ENCODE measurements around the gene HSP90AA1. TPM values are rescaled to one million over a fixed set of nuclear protein-coding genes. Genes with fewer than 3 reads are reported as not detected.
"Not testable (repeated sequence)": the region's sequence is repeated elsewhere in the genome, so short reads cannot be mapped to it uniquely, and the experiment has no call there.

The HSP90AA1 gene
- total RNA-seq, 1 experiment from 2014 or later, result 1,111 TPM

DNA sequence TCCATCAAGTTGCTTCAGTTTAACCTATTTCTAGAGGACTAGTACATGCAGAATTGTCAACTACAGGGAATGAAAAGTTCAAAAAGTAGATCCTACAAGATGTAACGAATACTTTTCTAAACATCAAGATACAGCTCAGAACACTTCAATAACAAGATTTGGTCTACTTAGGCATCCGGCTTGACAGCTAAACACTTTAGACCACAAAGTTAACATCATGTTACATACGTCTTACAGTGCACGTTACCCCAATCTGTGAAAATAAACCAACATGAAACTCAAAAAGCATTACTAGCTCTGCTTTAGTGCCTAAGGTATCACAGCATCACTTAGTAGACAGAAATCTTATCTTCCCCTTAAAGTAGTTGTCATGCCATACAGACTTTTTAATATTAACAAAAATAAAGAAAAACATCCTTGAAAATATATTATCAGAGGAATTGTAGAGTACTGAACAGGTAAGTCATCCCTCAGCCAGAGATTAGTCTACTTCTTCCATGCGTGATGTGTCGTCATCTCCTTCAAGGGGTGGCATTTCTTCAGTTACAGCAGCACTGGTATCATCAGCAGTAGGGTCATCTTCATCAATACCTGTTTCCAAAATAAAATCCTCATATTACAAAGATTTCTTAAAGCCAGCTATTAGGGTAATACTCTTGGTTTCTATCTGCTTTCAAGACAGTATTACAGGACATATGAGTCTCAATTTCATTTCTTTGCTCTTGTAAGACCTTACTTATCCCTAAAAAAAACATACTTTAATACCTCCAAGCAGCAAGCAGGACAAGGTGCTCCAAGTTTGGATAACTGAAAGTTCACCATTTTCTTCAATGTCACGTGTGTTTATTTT lies 5.4 kb downstream of the HSP90AA1 start:
- Mint-ChIP-seq H3K4me1 (ENCODE audit: low read depth, unreplicated experiment) (peaks cover 21% of the 10 kb centered on the region), H3K36me3 (ENCODE audit: insufficient read depth, unreplicated experiment) (peaks cover 99% of the 10 kb centered on the region), H3K4me3 (ENCODE audit: low read depth, unreplicated experiment) (peak overlapping the region; percentile 71), H3K27me3 (ENCODE audit: unreplicated experiment) (no peaks in the 10 kb centered on the region), H3K27ac (ENCODE audit: unreplicated experiment) (peak overlapping the region; percentile 52), H3K9me3 (ENCODE audit: low read depth, unreplicated experiment) (no peaks in the 10 kb centered on the region)
- TF ChIP-seq CTCF (IDR thresholded peaks at IDR 0.05; ENCODE audit: unreplicated experiment), result no peak
- intact Hi-C loops (cut with micrococcal nuclease; ENCODE audit: unreplicated experiment), result no loop called here
- no peak for DNase-seq
- CTCF ChIA-PET, result no interaction called here
- no TSS peak for BruUV-seq (replicated peaks)

DNA sequence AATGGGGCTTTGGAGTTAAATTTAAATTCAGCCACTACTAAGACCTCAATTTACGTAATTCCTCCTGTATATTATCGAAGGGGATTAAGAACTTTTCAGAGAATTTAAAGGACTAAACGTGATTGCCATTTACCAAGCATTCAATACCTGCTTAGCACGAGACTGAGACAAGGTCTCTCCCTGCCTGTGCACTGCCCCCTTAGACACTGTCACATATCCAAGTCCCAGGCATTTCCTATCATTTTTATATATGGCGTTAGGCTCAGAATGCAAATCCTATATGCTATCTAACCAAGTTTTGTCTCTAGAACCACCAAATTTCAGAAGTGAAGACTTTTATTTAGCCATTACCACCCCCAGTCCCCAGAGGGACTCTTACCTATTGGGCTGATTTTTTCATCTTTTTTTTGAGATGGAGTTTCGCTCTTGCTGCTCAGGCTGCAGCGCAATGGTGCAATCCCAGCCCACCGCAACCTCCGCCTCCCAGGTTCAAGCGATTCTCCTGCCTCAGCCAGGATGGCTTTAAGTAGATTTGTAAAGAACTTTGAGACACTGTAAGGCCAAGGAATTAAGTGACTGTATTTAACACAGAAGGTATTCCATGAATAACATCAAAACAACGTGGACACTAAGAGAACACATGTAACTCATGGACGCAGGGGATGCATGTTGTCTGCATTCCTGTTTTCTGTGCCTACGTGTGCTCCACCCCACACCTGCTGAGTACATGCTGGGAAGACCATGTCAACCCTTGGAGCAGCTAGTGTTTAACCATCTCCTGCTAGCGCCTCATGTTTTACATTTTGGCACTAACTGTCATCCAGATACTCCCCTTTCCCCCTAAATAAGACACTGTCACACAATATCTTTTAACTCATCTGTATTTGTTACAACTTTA lies 6.4 kb downstream of the HSP90AA1 start:
- Mint-ChIP-seq H3K9me3 (ENCODE audit: low read depth, unreplicated experiment) (no peaks in the 10 kb centered on the region), H3K27ac (ENCODE audit: unreplicated experiment) (no peak overlapping the region), H3K4me3 (ENCODE audit: low read depth, unreplicated experiment) (no peak overlapping the region), H3K27me3 (ENCODE audit: unreplicated experiment) (no peaks in the 10 kb centered on the region), H3K36me3 (ENCODE audit: insufficient read depth, unreplicated experiment) (peaks cover 89% of the 10 kb centered on the region), H3K4me1 (ENCODE audit: low read depth, unreplicated experiment) (peaks cover 21% of the 10 kb centered on the region)
- DNase-seq, result no peak
- no peak for TF ChIP-seq CTCF (IDR thresholded peaks at IDR 0.05; ENCODE audit: unreplicated experiment)
- CTCF ChIA-PET, result no interaction called here
- no TSS peak for BruUV-seq (replicated peaks)
- intact Hi-C loops (cut with micrococcal nuclease; ENCODE audit: unreplicated experiment), result no loop called here

GRCh38 chr14:102079700-102079979 lies 7.2 kb downstream of the HSP90AA1 start:
- H3K4me1 Mint-ChIP-seq (ENCODE audit: low read depth, unreplicated experiment), result peaks cover 15% of the 10 kb centered on the region
- H3K27ac Mint-ChIP-seq (ENCODE audit: unreplicated experiment), result no peak overlapping the region
- H3K27me3 Mint-ChIP-seq (ENCODE audit: unreplicated experiment), result no peaks in the 10 kb centered on the region
- no peak for DNase-seq
- CTCF ChIA-PET, result no interaction called here
- BruUV-seq (replicated peaks), result no TSS peak
- TF ChIP-seq CTCF (IDR thresholded peaks at IDR 0.05; ENCODE audit: unreplicated experiment), result no peak
- peaks cover 81% of the 10 kb centered on the region for H3K36me3 Mint-ChIP-seq (ENCODE audit: insufficient read depth, unreplicated experiment)
- intact Hi-C loops (cut with micrococcal nuclease; ENCODE audit: unreplicated experiment), result no loop called here
- H3K9me3 Mint-ChIP-seq (ENCODE audit: low read depth, unreplicated experiment), result no peaks in the 10 kb centered on the region
- no peak overlapping the region for H3K4me3 Mint-ChIP-seq (ENCODE audit: low read depth, unreplicated experiment)

DNA sequence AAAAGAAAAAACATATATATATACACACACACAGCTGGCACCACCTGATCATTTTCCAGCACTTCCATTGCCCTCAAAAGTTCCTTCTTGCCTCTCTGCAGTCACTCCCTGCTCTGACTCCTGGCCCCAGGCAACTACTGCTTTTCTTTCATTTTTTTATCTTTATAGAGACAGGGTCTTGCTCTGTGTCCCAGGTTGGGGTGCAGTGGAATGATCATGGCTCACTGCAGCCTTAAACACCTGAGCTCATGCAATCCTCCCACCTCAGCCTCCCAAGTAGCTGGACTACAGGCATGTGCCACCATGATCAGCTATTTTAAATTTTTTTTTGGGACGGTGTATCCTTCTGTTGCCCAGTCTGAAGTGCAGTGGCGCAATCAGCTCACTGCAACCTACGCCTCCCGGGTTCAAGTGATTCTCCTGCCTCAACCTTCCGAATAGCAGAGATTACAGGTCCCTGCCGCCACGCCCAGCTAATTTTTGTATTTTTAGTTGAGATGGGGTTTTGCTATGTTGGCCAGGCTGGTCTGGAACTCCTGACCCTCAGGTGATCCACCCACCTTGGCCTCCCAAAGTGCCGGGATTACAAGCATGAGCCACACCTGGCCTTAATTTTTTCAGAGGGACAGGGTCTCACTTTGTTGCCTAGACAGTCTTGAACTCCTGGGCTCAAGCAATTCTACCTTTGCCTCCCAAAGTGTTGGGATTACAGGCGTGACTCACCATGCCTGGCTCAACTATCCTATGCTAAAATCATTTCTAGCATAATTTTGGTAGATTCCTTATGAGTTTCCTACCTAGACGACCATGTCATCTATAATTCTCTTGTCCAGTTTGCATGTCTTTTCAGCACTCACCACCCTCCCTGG lies 7.8 kb downstream of the HSP90AA1 start:
- no peak for DNase-seq
- Mint-ChIP-seq H3K36me3 (ENCODE audit: insufficient read depth, unreplicated experiment) (peaks cover 80% of the 10 kb centered on the region), H3K4me3 (ENCODE audit: low read depth, unreplicated experiment) (no peak overlapping the region), H3K27ac (ENCODE audit: unreplicated experiment) (peak overlapping the region; percentile 82), H3K27me3 (ENCODE audit: unreplicated experiment) (no peaks in the 10 kb centered on the region), H3K9me3 (ENCODE audit: low read depth, unreplicated experiment) (peaks cover 3% of the 10 kb centered on the region), H3K4me1 (ENCODE audit: low read depth, unreplicated experiment) (peaks cover 12% of the 10 kb centered on the region)
- intact Hi-C loops (cut with micrococcal nuclease; ENCODE audit: unreplicated experiment), result no loop called here
- BruUV-seq (replicated peaks), result no TSS peak
- CTCF ChIA-PET, result no interaction called here
- no peak for TF ChIP-seq CTCF (IDR thresholded peaks at IDR 0.05; ENCODE audit: unreplicated experiment)

GRCh38 chr14:102078361-102078791 lies 8.5 kb downstream of the HSP90AA1 start:
- BruUV-seq (replicated peaks); H3K4me3 Mint-ChIP-seq (ENCODE audit: low read depth, unreplicated experiment); H3K27me3 Mint-ChIP-seq (ENCODE audit: unreplicated experiment); CTCF ChIA-PET; H3K4me1 Mint-ChIP-seq (ENCODE audit: low read depth, unreplicated experiment); H3K9me3 Mint-ChIP-seq (ENCODE audit: low read depth, unreplicated experiment); intact Hi-C loops (cut with micrococcal nuclease; ENCODE audit: unreplicated experiment); DNase-seq: not testable (repeated sequence)
- H3K27ac Mint-ChIP-seq (ENCODE audit: unreplicated experiment), result peak overlapping the region; percentile 82
- peaks cover 74% of the 10 kb centered on the region for H3K36me3 Mint-ChIP-seq (ENCODE audit: insufficient read depth, unreplicated experiment)
